ENCODE data around the gene TMTC2.

TMTC2 gene

DNA sequence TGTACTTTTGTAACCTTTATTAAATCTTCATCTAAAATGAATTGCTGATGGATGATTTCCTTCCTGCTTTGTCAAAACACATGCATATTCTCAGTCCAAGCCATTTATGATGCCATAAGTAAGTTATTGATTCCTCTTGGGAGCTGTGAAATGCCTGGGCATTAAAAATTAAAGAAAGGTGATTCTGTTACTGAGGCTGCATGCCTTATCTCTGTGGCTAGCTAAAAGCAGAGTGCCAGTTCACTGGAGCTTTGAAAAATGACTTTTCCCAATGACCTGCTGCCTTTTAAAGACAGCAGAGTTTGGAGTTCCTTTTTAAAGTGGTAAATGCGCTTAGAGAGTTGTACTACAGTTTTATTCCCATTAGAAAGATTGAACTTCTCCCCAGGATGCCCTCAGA lies 152.1 kb downstream of the TMTC2 start:
- TF ChIP-seq EGR1 (IDR thresholded peaks at IDR 0.05) (no peak), YY1 (IDR thresholded peaks at IDR 0.05; ENCODE audit: low read depth) (no peak), TAF1 (IDR thresholded peaks at IDR 0.05; ENCODE audit: low read depth) (no peak), TEAD4 (IDR thresholded peaks at IDR 0.05) (no peak), RAD21 (IDR thresholded peaks at IDR 0.05; ENCODE audit: low read depth) (no peak), TCF12 (IDR thresholded peaks at IDR 0.05; ENCODE audit: low read depth) (no peak), CEBPB (IDR thresholded peaks at IDR 0.05) (no peak), EP300 (IDR thresholded peaks at IDR 0.05; ENCODE audit: borderline replicate concordance) (no peak), NFIC (IDR thresholded peaks at IDR 0.05) (no peak), ZBTB7A (IDR thresholded peaks at IDR 0.05; ENCODE audit: low read depth) (no peak), FOXM1 (IDR thresholded peaks at IDR 0.05; ENCODE audit: borderline replicate concordance, low read depth) (no peak)
- TF ChIP-seq, protein P1, sequence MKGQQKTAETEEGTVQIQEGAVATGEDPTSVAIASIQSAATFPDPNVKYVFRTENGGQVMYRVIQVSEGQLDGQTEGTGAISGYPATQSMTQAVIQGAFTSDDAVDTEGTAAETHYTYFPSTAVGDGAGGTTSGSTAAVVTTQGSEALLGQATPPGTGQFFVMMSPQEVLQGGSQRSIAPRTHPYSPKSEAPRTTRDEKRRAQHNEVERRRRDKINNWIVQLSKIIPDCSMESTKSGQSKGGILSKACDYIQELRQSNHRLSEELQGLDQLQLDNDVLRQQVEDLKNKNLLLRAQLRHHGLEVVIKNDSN (IDR thresholded peaks at IDR 0.05) = no peak
- TF ChIP-seq, protein P2, sequence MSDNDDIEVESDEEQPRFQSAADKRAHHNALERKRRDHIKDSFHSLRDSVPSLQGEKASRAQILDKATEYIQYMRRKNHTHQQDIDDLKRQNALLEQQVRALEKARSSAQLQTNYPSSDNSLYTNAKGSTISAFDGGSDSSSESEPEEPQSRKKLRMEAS (IDR thresholded peaks at IDR 0.05) = no peak

DNA sequence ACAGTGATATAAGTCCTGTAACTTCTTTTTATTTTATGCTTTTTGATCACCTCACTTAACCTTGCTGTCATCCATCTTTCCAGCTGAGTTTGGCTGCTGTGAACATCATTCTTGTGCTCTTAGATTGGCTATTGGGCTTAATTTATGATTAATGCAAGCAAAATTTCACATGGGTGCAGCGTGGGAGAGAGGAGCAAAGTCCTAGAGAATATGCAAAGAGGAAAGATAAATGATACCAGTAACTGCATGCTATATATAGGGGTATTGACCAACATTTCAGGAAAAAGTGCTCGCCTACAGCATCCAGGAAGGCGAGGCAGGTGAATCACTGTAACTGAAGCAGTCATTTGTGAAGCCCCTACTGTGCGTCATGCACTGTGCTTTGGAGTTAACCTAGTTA lies 153.1 kb downstream of the TMTC2 start:
- TF ChIP-seq YY1 (IDR thresholded peaks at IDR 0.05; ENCODE audit: low read depth) = no peak

DNA sequence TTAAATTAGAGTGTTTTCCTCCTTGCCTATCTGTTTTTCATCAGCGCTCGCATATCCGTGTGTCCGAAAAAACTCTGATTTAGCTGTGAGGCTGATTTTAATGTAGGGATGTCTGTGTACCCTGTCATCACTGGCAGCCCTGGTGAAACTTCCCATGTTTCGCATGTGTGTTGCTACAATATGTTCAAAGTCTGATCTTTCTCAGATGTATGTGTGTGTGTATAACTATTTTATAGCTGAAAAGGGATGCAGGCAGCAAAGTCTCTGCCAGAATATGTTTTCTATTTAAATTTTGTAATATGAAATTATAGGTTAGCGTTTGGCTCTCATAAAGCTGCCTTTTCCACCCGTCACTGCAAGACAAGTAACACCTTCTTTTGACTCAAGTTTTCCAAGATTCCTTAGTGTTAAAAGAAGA lies 154.8 kb downstream of the TMTC2 start:
- TF ChIP-seq CREB1 (IDR thresholded peaks at IDR 0.05; ENCODE audit: low read depth) (no peak), FOXM1 (IDR thresholded peaks at IDR 0.05; ENCODE audit: borderline replicate concordance, low read depth) (no peak), TEAD4 (IDR thresholded peaks at IDR 0.05) (no peak), TCF12 (IDR thresholded peaks at IDR 0.05; ENCODE audit: low read depth) (no peak)

DNA sequence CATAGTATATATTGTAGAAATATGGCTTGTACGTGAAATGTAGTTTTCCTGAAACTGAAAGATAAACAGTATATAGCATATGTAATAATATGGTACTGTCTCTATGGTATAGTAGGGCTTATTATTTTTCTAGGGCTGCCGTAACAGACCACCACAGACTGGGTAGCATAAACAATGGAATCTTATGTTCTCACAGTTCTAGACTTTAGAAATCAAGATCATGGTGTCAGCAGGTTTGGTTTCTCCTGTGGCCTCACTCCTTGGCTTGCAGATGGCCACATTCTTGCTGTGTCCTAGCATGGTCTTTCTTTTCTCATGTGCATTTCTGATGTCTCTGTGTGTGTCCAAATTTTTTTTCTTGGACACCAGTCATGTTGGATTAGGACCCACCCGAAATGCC lies 155.8 kb downstream of the TMTC2 start:
- TF ChIP-seq FOXM1 (IDR thresholded peaks at IDR 0.05; ENCODE audit: borderline replicate concordance, low read depth) (no peak), CREB1 (IDR thresholded peaks at IDR 0.05; ENCODE audit: low read depth) (no peak), TCF12 (IDR thresholded peaks at IDR 0.05; ENCODE audit: low read depth) (no peak), NFIC (IDR thresholded peaks at IDR 0.05) (no peak), TEAD4 (IDR thresholded peaks at IDR 0.05) (no peak), EGR1 (IDR thresholded peaks at IDR 0.05) (no peak), YY1 (IDR thresholded peaks at IDR 0.05; ENCODE audit: low read depth) (no peak), TAF1 (IDR thresholded peaks at IDR 0.05; ENCODE audit: low read depth) (no peak), ZBTB7A (IDR thresholded peaks at IDR 0.05; ENCODE audit: low read depth) (no peak), EP300 (IDR thresholded peaks at IDR 0.05; ENCODE audit: borderline replicate concordance) (no peak), RAD21 (IDR thresholded peaks at IDR 0.05; ENCODE audit: low read depth) (no peak), CEBPB (IDR thresholded peaks at IDR 0.05) (no peak)
- TF ChIP-seq, protein P2 (IDR thresholded peaks at IDR 0.05) = no peak
- TF ChIP-seq, protein P3, sequence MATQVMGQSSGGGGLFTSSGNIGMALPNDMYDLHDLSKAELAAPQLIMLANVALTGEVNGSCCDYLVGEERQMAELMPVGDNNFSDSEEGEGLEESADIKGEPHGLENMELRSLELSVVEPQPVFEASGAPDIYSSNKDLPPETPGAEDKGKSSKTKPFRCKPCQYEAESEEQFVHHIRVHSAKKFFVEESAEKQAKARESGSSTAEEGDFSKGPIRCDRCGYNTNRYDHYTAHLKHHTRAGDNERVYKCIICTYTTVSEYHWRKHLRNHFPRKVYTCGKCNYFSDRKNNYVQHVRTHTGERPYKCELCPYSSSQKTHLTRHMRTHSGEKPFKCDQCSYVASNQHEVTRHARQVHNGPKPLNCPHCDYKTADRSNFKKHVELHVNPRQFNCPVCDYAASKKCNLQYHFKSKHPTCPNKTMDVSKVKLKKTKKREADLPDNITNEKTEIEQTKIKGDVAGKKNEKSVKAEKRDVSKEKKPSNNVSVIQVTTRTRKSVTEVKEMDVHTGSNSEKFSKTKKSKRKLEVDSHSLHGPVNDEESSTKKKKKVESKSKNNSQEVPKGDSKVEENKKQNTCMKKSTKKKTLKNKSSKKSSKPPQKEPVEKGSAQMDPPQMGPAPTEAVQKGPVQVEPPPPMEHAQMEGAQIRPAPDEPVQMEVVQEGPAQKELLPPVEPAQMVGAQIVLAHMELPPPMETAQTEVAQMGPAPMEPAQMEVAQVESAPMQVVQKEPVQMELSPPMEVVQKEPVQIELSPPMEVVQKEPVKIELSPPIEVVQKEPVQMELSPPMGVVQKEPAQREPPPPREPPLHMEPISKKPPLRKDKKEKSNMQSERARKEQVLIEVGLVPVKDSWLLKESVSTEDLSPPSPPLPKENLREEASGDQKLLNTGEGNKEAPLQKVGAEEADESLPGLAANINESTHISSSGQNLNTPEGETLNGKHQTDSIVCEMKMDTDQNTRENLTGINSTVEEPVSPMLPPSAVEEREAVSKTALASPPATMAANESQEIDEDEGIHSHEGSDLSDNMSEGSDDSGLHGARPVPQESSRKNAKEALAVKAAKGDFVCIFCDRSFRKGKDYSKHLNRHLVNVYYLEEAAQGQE (IDR thresholded peaks at IDR 0.05; ENCODE audit: low read depth) = no peak
- TF ChIP-seq, protein P1 (IDR thresholded peaks at IDR 0.05) = no peak

DNA sequence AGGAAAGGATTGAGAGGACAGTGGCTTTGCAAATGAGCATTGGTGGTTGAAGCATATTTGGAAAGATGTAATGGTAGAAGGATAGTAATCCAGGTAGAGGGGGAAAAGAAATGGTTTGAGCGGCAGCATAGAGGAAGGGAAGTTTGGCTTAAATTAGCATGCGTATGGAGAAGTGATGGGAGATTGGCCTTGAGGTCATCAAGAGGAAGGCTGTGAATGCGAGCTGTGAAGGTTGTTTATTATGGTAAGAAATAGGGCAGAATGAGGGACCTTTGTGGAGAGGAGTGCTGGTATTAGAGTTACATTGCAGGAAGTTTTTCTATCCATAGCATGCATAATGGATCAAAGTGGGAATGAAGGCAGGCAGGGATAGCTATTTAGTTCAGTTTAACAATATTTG lies 162.1 kb downstream of the TMTC2 start:
- no peak for TF ChIP-seq RAD21 (IDR thresholded peaks at IDR 0.05; ENCODE audit: low read depth)
- TF ChIP-seq ZBTB7A (IDR thresholded peaks at IDR 0.05; ENCODE audit: low read depth) = no peak
- no peak for TF ChIP-seq FOXM1 (IDR thresholded peaks at IDR 0.05; ENCODE audit: borderline replicate concordance, low read depth)
- TF ChIP-seq EP300 (IDR thresholded peaks at IDR 0.05; ENCODE audit: borderline replicate concordance) = no peak
- TF ChIP-seq, protein P2 (IDR thresholded peaks at IDR 0.05) = no peak
- no peak for TF ChIP-seq CREB1 (IDR thresholded peaks at IDR 0.05; ENCODE audit: low read depth)
- TF ChIP-seq TEAD4 (IDR thresholded peaks at IDR 0.05) = no peak
- TF ChIP-seq NFIC (IDR thresholded peaks at IDR 0.05) = no peak
- TF ChIP-seq TCF12 (IDR thresholded peaks at IDR 0.05; ENCODE audit: low read depth) = no peak
- no peak for TF ChIP-seq YY1 (IDR thresholded peaks at IDR 0.05; ENCODE audit: low read depth)
- no peak for TF ChIP-seq CEBPB (IDR thresholded peaks at IDR 0.05)
- no peak for TF ChIP-seq EGR1 (IDR thresholded peaks at IDR 0.05)

GRCh38 chr12:82852529-82852928 lies 165.8 kb downstream of the TMTC2 start:
- no peak for TF ChIP-seq EP300 (IDR thresholded peaks at IDR 0.05; ENCODE audit: borderline replicate concordance)
- no peak for TF ChIP-seq RAD21 (IDR thresholded peaks at IDR 0.05; ENCODE audit: low read depth)
- no peak for TF ChIP-seq YY1 (IDR thresholded peaks at IDR 0.05; ENCODE audit: low read depth)
- no peak for TF ChIP-seq TEAD4 (IDR thresholded peaks at IDR 0.05)
- TF ChIP-seq TCF12 (IDR thresholded peaks at IDR 0.05; ENCODE audit: low read depth) = no peak
- TF ChIP-seq, protein P1 (IDR thresholded peaks at IDR 0.05) = no peak
- no peak for TF ChIP-seq NFIC (IDR thresholded peaks at IDR 0.05)
- no peak for TF ChIP-seq CEBPB (IDR thresholded peaks at IDR 0.05)
- TF ChIP-seq, protein P2 (IDR thresholded peaks at IDR 0.05) = no peak
- TF ChIP-seq FOXM1 (IDR thresholded peaks at IDR 0.05; ENCODE audit: borderline replicate concordance, low read depth) = no peak
- TF ChIP-seq TAF1 (IDR thresholded peaks at IDR 0.05; ENCODE audit: low read depth) = no peak

- no peak for TF ChIP-seq CEBPB (IDR thresholded peaks at IDR 0.05)
- TF ChIP-seq NFIC (IDR thresholded peaks at IDR 0.05) = no peak
- TF ChIP-seq RAD21 (IDR thresholded peaks at IDR 0.05; ENCODE audit: low read depth) = no peak
- TF ChIP-seq, protein P1 (IDR thresholded peaks at IDR 0.05) = no peak
- TF ChIP-seq FOXM1 (IDR thresholded peaks at IDR 0.05; ENCODE audit: borderline replicate concordance, low read depth) = no peak
- no peak for TF ChIP-seq EGR1 (IDR thresholded peaks at IDR 0.05)
- TF ChIP-seq CREB1 (IDR thresholded peaks at IDR 0.05; ENCODE audit: low read depth) = no peak
- TF ChIP-seq TEAD4 (IDR thresholded peaks at IDR 0.05) = no peak
- TF ChIP-seq, protein P3 (IDR thresholded peaks at IDR 0.05; ENCODE audit: low read depth) = no peak
- TF ChIP-seq EP300 (IDR thresholded peaks at IDR 0.05; ENCODE audit: borderline replicate concordance) = no peak
- no peak for TF ChIP-seq TCF12 (IDR thresholded peaks at IDR 0.05; ENCODE audit: low read depth)
- TF ChIP-seq, protein P2 (IDR thresholded peaks at IDR 0.05) = no peak
- TF ChIP-seq ZBTB7A (IDR thresholded peaks at IDR 0.05; ENCODE audit: low read depth) = no peak
- no peak for TF ChIP-seq TAF1 (IDR thresholded peaks at IDR 0.05; ENCODE audit: low read depth)
- no peak for TF ChIP-seq YY1 (IDR thresholded peaks at IDR 0.05; ENCODE audit: low read depth)
Observed at GRCh38 chr12:82855872-82856271, 169.2 kb downstream of the TMTC2 start.
